GM18502 (cell line): Measurements from ENCODE around the gene GOLGA6L7.
"Not testable (repeated sequence)": the region's sequence is repeated elsewhere in the genome, so short reads cannot be mapped to it uniquely, and the experiment has no call there.

ENCODE experiments used
- ATAC-seq: cut with Tn5 transposase; IDR thresholded peaks from one replicate; pipeline ENCODE4 v1.9.1; 2021; ENCODE audit warnings: mild to moderate bottlenecking; ENCODE audit not compliant: unreplicated experiment, poor library complexity

GOLGA6L7 gene

GRCh38 chr15:28848521-28848920 is at the start of gene GOLGA6L7:
Gene GOLGA6L7, minus strand, starts transcription at chr15:28848644. Its CDS starts 95 bp downstream, at chr15:28848549.
- not testable (repeated sequence) for ATAC-seq

DNA sequence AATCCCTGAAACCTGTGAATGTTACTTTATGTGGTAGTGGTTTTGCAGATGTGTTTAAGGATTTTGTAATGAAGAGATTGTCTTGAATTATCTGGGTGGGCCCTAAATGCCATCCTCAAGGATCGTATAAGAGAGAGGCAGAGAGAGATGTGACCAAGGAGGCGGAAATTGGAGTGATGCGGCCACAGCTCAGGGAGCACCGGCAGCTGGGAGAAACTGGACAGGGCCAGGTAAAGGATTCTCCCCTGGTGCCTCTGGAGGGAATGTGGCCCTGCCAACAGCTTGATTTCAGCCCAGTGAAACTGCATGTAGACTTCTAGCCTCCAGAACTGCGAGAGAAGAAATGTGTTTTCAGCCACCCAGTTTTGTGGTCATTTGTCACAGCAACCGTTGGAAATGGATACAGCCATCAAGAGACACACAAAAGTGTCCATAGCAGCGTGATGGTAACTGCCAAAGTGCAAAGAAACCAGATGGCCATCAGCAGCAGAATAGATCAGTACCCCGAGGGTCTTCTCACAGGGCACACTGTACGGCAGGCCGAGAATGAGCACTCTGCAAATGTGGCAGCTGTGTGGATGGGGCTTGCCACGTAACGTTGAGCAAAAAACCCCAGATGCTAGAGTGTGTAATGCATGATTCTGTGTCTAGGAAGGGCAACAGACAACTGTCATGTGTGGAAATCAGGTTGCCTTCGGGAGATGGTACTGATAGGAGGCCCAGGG is 49.6 kb upstream of the GOLGA6L7 start:
- no peak for ATAC-seq

DNA sequence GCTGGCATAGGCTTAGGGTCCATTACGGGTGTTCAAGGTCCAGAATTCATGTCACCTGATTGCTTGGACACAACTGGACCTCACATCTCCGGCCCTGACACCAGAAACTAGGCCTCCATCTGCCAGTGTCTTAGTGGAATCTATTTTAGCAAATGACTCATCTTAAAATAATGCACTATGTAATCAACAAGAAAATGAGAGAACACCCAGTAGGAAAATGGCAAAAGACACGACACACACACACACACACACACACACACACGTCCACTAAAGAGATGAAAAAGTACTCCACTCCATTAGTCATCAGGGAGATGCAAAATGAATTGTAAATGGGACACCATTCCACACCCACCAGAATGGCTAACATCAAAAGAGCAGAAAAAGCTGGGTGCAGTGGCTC is 48.5 kb upstream of the GOLGA6L7 start:
- ATAC-seq: no peak

- ATAC-seq: no peak
Measured at GRCh38 chr15:28895566-28895965, 47.1 kb upstream of the GOLGA6L7 start.

DNA sequence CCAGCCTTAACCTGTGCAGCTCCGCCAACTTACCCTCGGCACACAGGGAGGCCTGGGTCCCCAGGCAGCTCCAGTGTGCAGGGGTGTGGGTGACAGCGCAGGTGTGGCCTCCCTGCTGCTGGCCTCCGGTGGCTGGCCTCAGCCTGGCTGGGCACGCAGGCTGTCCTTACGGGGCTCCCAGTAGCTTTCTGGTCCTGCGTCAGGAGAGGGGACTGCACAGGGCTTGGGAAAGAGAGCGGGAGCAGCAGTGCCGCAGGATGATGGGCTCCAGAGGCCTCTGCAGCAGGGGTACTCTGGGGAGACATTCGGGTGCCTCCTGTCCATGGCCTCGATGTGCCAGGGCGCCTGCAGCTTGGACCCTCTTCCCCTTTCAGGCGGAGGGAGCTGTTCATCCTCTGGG is 46.7 kb upstream of the GOLGA6L7 start:
- ATAC-seq: no peak

GRCh38 chr15:28894631-28895030 is 46.2 kb upstream of the GOLGA6L7 start:
- no peak for ATAC-seq

GRCh38 chr15:28892789-28893610 is 44.6 kb upstream of the GOLGA6L7 start:
- no peak for ATAC-seq

DNA sequence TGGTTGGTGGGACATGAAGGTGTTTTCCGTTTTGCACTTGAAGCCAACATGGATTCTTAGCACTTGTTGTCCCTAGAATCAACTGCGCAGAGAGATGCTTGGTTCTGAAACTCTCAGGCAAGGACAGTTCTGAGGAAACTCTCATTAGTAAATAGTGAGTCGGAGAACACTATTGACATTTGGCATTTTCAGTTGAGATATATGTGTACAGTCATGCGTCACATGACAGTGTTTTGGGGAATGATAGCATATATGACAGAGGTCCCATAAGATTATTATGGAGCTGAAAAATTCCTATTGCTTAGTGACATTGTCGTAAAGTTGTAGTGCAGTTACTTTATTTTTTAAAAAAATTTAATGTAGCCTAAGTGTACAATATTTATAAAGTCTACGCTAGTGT is 43.1 kb upstream of the GOLGA6L7 start:
- ATAC-seq: no peak

GRCh38 chr15:28890711-28891495 is 42.5 kb upstream of the GOLGA6L7 start:
- no peak for ATAC-seq

DNA sequence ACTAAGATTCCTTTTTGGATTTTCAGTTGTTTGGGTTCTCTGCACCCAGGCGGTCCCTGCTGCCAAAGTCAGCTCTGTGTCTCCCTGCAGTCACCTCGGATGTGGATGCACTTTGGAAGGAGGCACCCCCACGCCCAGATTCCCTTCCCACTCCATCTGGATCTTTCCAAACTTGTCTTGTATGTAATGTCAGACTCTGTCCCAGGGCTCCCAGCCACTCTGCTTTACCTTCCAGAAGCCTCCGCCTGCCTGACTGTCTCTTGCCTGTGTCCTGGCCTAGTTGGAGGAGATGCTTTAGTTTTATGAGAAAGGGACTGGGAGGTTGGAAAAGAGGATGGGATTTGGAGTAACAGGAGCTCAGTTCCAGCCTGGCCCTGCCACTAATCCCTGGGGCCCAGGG is 41.8 kb upstream of the GOLGA6L7 start:
- ATAC-seq: not testable (repeated sequence)

GRCh38 chr15:28889871-28890270 is 41.4 kb upstream of the GOLGA6L7 start:
- not testable (repeated sequence) for ATAC-seq

DNA sequence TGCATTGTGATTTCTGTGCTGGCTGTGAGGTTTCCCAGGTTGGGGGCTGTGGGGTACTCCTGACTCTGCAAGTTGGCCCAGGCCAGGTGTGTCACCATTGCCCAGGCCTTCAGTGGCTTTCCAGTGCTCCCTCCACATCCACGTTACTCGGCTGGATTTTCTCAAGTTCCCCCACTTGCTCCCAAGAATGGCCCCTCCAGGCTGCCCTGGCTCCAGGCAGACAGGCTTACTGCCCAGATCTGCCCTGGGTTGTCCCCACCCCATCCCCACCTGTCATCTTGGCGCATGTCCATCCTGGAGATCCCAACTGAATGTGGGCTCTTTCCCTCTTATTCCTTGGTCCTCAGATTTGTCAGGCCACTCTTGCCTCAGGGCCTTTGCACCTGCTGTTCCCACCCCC is 40.9 kb upstream of the GOLGA6L7 start:
- no peak for ATAC-seq

DNA sequence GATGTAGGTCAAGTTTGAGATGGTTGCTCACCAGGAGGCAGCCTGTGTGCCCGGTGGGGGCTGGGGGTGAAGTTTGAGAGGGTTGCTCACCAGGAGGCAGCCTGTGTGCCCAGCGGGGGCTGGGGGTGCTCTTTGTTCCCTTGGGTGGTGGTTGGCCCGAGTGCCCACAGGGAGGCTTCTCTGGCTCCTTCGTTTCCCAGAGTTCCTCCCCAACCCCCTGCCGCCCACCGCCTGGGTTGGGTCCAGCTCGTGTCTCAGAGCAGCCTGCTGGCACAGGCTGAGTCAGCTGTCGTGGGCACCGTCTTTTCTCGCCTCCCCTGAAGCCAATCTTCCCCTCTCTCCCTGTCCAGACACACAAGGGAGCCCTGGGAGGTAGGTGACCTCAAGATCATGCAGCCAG is 40.5 kb upstream of the GOLGA6L7 start:
- no peak for ATAC-seq

DNA sequence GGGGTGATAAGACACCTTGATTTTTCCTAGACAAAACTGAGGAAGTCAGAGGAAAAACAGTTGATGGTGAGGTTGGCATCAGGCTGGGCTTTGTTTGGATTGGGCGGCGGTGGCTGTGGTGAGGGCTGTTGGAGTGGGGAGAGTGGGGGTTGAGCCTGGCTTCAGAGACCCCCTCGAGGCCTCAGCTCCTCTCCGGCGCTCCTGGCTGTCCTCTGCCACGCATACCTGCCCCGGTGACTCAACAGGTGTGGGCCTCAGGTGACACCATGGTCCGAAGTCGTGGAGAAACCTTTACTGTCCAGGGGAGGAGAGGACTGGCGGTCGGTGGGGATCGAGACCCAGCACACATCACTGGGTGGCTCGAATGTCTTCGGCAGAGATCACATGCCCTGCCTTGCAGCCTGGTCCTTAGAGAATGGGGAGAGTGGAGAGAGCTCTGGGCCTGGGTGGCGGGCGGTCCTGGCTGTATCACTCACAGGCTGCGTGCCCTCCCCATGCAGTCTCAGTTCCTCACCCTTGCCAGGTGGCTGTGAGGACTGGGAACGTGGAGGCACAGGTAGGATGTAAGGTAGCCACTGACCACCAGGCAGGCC is 40.0 kb upstream of the GOLGA6L7 start:
- ATAC-seq: no peak

DNA sequence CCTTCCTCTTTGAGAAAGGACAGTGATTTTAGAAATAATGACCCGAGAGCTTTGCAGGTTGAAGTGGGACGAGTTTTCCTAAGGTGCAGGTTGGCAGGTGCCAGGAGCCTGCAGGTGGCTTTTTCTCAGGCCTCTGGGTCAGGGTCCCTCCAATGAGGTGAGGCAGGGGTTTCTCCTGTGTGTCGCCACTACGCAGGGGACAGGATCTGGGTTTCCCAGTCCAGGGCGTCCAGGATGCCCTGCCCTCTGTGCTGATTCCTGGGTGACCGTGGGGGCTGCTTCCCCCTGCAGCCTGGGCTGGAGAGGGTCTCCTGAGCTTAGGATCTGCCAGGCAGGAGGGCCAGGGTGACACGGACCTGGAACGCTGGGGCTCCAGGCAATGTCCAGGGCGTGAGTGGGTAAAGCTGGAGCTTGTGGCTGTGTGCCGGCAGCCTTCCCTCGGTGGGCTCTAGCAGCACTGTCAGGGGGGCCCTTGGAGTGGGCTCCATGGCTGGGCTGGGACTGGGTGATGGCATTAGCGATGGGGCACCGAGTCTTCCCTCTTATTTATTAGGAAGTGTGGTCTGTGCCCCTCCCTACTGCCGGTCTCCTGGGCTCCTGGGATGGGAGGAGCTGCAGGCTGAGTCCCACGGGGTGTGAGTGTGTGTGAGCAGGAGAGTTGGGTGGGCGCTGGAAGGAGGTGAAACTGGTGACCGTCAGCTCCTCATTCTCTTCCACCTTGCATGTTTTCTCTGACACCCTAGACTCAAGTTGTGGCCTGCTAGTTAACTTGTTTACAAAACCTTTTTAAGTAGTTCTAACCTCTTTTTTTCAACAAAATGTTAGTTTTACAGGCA is 39.1 kb upstream of the GOLGA6L7 start:
- no peak for ATAC-seq

- no peak for ATAC-seq
Measured at GRCh38 chr15:28886431-28887338, 38.2 kb upstream of the GOLGA6L7 start.

DNA sequence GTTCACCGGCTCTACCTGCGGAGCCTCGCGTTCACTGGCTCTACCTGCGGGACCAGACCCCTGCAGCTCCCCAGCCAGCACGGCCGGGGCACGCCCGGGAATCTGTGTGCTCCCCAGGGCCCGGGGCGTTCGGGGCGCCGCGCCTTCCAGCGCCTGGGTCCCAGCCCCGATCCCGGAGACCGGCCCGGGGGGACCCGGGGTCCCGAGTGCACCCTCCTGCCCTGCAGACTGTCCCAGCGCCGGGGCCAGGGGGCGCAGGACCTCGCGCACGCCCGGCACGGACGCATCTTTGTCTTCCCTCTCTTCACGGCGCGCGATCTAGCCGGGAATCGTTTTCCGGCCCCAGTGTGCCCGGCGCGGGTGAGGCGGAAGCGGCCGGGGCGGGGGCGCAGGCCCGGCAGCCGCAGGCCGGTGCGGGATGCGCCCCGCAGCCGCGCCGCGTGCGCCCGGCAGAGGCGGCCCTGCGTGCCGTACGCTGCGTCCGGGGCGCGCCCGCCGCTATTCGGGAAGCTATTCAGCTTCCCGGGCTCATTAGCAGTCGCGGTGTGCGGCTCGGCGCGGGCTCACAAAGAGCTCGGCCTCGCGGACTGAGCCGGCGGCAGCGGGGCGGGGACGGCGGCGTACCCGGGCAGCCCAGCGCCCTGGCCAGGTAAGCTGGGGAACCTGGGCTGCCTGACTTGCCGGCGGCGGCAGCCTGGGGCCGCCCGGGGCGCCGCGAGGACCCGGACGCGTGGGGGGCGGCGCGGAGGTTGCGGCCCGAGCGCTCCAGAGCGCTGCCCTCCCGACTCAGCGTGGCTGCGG is 37.4 kb upstream of the GOLGA6L7 start, which contains the start of gene APBA2:
TSS of gene APBA2 (plus strand) at position 345 of the 801 bp plus-strand sequence. CDS start 167,911 bp downstream, outside the sequence.
- ATAC-seq: no peak
